HL-60/S4 (cell line): ENCODE results near the gene LRRC4B.
"Not testable (repeated sequence)": the region's sequence is repeated elsewhere in the genome, so short reads cannot be mapped to it uniquely, and the experiment has no call there.

Source experiments
- in situ Hi-C: fragments of 300-500 bp; cut with MboI; formaldehyde crosslinking; loops from 2 replicates; pipeline ENCODE4 v1.14.3; 2022; ENCODE audit warnings: low sequenced_read_pairs

LRRC4B gene

GRCh38 chr19:50489461-50490011 lies 78.7 kb downstream of the LRRC4B start:
- in situ Hi-C loops = no loop called here

- in situ Hi-C loops = no loop called here
Observed at GRCh38 chr19:50488389-50489194, 79.6 kb downstream of the LRRC4B start.

- in situ Hi-C loops = no loop called here
Observed at GRCh38 chr19:50486823-50487515, 81.3 kb downstream of the LRRC4B start.

- in situ Hi-C loops = no loop called here
Observed at GRCh38 chr19:50485284-50485955, 82.8 kb downstream of the LRRC4B start.

- in situ Hi-C loops = no loop called here
Observed at GRCh38 chr19:50482916-50483315, 85.3 kb downstream of the LRRC4B start.

GRCh38 chr19:50482271-50482855 lies 85.9 kb downstream of the LRRC4B start:
- in situ Hi-C loops = no loop called here

- in situ Hi-C loops = no loop called here
Observed at GRCh38 chr19:50481351-50482149, 86.7 kb downstream of the LRRC4B start.

- in situ Hi-C loops = no loop called here
Observed at GRCh38 chr19:50480281-50481111, 87.7 kb downstream of the LRRC4B start.

GRCh38 chr19:50479761-50480251 lies 88.4 kb downstream of the LRRC4B start:
- in situ Hi-C loops = no loop called here

GRCh38 chr19:50478901-50479715 lies 89.1 kb downstream of the LRRC4B start:
- in situ Hi-C loops = no loop called here

- in situ Hi-C loops = no loop called here
Observed at GRCh38 chr19:50477751-50478515, 90.3 kb downstream of the LRRC4B start.

- in situ Hi-C loops = no loop called here
Observed at GRCh38 chr19:50476907-50477238, 91.4 kb downstream of the LRRC4B start.

GRCh38 chr19:50476224-50476906 lies 91.9 kb downstream of the LRRC4B start, which contains the start of the genes EMC10 and GARIN5A:
Gene EMC10 (plus strand): TSS chr19:50476507. CDS start chr19:50476545, 38 bp downstream.
Gene GARIN5A (minus strand): TSS chr19:50476848. CDS start chr19:50476388, 460 bp downstream.
- in situ Hi-C loops = no loop called here

- in situ Hi-C loops = no loop called here
Observed at GRCh38 chr19:50475736-50476223, 92.5 kb downstream of the LRRC4B start.

GRCh38 chr19:50475101-50475568 lies 93.1 kb downstream of the LRRC4B start:
- in situ Hi-C loops = no loop called here

GRCh38 chr19:50473336-50473735 lies 94.9 kb downstream of the LRRC4B start:
- in situ Hi-C loops = not testable (repeated sequence)

- in situ Hi-C loops = no loop called here
Observed at GRCh38 chr19:50468818-50469217, 99.4 kb downstream of the LRRC4B start.
